MG63 (cell line): ENCODE measurements around the gene MKX. TPM values are rescaled to one million over a fixed set of nuclear protein-coding genes. Genes with fewer than 3 reads are reported as not detected.
A peak's percentile ranks its signal among the peaks of the same experiment; 100 is the strongest.

ENCODE experiments used
- DNase-seq: peaks from one replicate; pipeline ENCODE4 v3.0.0-alpha.2; 2020
- H3K27me3 ChIP-seq: fragments of 250-450 bp; sonication (Bioruptor Pico); 2 replicates; pipeline ENCODE4 v1.5.1; 2020; ENCODE audit warnings: mild to moderate bottlenecking, moderate library complexity
- H3K36me3 ChIP-seq: fragments of 250-450 bp; sonication (Bioruptor Pico); 2 replicates; pipeline ENCODE4 v1.5.1; 2020; ENCODE audit warnings: mild to moderate bottlenecking, moderate library complexity
- H3K4me3 ChIP-seq: fragments of 250-450 bp; sonication (Bioruptor Pico); 2 replicates; pipeline ENCODE4 v1.5.1; 2020; ENCODE audit warnings: mild to moderate bottlenecking, moderate library complexity
- H3K9me3 ChIP-seq: fragments of 250-450 bp; sonication (Bioruptor Pico); 2 replicates; pipeline ENCODE4 v1.5.1; 2020; ENCODE audit warnings: mild to moderate bottlenecking, moderate library complexity
- total RNA-seq: library from RNA; depleted of rRNA; stranded (reverse); fragments of >200 nt; shearing (Covaris generic); gene quantifications from 2 replicates; pipeline ENCODE4 v1.2.3, GENCODE V29; 2014; ENCODE audit warnings: low replicate concordance; rRNA removed

Gene MKX
- total RNA-seq, 1 experiment from 2014 or later, result 33.7 TPM

DNA sequence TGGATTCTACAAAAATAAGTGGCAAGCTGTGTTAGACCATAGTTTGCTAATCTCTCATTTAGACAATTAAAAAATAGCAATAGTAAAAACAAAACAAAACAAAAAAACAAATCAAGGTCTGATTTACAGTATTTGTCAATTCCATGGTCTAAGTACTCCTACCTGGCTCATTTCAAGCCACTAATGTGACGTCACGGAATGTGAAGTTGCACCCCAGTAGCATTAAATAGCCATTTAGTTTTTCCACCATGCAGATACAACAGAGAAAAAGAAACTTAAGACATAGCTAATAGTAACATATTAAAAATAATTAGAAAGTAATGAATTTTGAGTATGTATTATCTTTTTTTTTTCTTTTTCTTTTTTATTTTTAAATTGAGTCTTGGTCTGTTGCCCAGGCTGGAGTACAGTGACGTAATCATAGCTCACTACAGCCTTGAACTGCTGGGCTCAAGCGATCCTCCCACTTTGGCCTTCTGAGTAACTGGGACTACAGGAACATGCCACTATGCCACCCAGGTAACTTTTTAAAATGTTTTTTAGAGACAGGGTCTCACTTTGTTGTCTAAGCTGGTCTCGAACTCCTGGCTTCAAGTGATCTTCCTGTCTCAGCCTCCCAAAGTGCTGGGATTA, 101.2 kb downstream of the MKX start:
- no peaks in the 10 kb centered on the region for H3K27me3 ChIP-seq
- no peak for DNase-seq
- peaks cover 16% of the 10 kb centered on the region for H3K9me3 ChIP-seq
- no peak overlapping the region for H3K4me3 ChIP-seq
- H3K36me3 ChIP-seq, result no peaks in the 10 kb centered on the region

DNA sequence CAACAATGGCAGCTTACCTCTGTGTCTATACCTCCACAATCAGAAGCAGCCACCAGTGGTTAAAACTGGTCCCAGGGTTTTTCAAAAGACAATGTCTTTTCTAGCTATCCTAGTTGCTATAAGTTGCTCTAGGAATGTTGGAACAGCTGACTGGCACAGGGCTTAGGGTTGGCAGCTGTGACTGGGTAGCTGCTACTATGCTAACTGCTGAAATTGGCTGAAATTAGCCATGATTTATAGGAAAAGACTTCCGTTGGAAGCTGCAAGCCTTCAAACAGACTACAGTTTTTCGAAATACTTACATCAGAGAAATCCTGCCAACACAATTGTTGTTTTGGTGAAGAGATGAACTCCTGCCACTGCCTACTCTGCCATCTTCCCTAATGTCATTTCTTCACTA, 102.3 kb downstream of the MKX start:
- Histone ChIP-seq H3K9me3 (peaks cover 16% of the 10 kb centered on the region), H3K27me3 (no peaks in the 10 kb centered on the region), H3K4me3 (no peak overlapping the region), H3K36me3 (no peaks in the 10 kb centered on the region)
- peak; percentile 83 for DNase-seq

DNA sequence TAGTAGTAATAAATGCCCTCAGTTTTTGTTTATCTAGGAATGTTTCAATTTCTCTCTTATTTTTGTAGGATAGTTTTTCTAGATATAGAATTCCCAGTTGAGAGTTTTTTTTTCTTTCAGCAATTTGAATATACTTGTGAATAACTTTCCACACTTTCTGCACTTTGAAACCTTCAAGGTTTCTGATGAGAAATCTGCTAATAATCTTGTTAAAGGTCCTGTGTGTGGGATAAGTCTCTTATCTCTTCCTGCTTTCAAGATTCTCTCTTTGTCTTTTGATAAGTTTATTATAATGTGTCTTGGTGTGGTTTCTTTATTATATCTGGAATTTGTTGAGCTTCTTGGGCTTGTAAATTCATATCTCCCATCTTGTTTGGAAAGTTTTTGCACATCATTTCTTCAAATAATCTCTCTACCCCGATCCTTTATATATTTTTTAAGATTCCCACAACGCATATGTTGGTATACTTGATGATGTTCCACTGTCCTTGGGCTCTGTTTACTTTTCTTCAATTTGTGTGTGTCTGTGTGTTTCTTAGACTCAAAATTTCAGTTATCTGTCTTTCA, 103.5 kb downstream of the MKX start:
- no peaks in the 10 kb centered on the region for H3K36me3 ChIP-seq
- H3K9me3 ChIP-seq, result peaks cover 16% of the 10 kb centered on the region
- no peaks in the 10 kb centered on the region for H3K27me3 ChIP-seq
- DNase-seq, result no peak
- no peak overlapping the region for H3K4me3 ChIP-seq

DNA sequence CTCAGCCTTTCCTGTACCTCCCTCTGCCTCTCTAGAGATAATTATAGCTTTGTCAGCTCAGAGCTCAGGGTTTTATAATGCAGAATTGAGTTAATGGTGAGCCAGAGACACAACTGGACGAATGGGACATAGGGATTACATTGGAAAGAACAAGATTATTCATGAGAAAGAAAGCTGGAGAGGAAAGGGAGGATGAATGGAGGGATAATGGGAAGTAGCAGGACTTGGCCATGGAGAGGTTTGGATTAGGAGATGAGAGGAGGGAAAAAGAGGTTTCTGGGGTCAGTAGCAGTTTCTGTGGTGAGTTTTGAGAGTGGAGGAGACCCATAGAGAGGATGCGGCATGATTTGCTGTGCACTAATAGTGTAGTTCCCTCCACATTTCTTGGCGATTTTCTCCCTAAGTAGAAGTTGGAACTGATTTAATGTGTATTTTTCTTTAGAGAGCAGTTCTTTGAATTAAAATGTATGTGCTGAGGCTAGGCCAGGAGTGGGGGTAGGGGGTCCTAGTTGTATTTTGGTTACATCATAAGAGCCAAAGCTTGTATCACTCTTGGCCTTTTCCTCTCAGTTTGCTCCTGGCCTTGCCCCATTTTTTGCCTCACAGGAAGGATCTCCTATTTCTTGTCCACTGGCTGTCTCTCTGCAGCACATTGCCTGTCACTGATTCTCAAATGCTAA, 107.4 kb downstream of the MKX start:
- Histone ChIP-seq H3K9me3 (peaks cover 20% of the 10 kb centered on the region), H3K4me3 (no peak overlapping the region), H3K27me3 (no peaks in the 10 kb centered on the region), H3K36me3 (no peaks in the 10 kb centered on the region)
- DNase-seq, result no peak

DNA sequence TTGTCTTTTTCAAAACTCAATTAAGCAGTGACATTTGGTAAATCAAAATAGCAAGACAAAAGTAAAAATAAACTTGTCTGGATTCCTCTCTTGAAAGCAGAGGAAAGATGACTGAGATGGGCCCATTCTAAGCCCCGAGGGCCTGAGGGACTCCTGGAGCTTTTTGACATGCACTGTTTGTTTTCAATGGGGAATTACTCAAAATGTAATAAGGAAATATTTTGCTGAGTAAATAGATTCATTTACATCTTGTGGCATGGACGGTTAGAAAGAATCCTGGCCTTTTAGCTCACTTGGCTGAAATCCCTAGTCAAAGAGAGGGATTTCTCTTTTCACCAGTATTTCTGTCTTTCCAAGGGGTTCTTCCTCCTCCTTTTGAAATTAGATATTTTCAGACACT, 108.0 kb downstream of the MKX start:
- no peak overlapping the region for H3K4me3 ChIP-seq

DNA sequence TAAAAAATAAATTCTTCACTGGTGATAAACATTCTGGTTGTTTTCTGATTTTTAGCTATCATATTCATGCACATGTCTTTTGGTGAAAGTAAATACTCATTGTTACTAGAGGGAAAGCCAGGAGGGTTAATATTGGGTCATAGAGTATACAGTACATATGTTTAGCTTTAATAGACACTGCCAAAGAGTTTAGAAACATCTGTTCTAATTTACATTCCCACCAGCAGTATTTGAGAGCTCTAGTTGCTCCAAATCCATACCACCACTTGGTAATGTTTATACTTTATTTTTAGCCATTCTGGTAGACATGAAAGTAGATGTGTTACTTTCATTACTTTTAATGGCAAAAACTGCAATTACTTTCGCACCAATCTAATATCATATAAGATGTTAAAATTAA, 108.8 kb downstream of the MKX start:
- no peak for DNase-seq
- Histone ChIP-seq H3K4me3 (no peak overlapping the region), H3K9me3 (peaks cover 12% of the 10 kb centered on the region), H3K36me3 (no peaks in the 10 kb centered on the region), H3K27me3 (no peaks in the 10 kb centered on the region)

More for the DNA sequence above, 108.0 kb downstream of the MKX start:
- H3K9me3 ChIP-seq, result peaks cover 20% of the 10 kb centered on the region
- no peaks in the 10 kb centered on the region for H3K27me3 ChIP-seq
- peak; percentile 28 for DNase-seq
- H3K36me3 ChIP-seq, result no peaks in the 10 kb centered on the region

DNA sequence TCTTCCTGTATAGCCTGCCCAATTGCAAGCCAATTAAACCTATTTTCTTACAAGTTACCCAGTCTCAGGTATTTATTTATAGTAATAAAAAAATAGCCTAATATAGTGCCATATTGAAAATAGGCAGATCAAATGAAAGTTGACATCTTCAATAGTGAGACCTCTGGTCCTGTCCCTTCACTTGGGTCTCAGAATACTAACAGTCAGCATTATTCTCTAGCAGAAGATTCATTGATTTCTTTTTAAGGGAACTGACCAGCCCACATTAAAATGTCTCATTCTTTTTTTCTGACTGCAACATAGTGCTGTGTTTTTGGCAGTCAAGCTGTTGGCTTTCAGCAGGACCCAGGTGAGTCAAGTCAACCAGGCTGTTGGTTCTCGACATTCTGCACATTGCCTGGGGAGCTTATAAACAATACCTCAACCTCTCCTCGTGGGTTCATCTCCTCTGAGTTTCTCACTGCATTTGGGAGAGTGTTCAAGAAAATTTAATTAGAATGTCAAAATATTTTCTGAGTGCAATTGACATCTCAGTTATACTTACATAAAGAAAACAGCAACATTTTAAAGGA, 109.8 kb downstream of the MKX start:
- peaks cover 4% of the 10 kb centered on the region; the same call in 1 of the 2 replicates for H3K9me3 ChIP-seq
- no peaks in the 10 kb centered on the region for H3K36me3 ChIP-seq
- no peaks in the 10 kb centered on the region for H3K27me3 ChIP-seq
- H3K4me3 ChIP-seq, result no peak overlapping the region
- DNase-seq, result no peak

DNA sequence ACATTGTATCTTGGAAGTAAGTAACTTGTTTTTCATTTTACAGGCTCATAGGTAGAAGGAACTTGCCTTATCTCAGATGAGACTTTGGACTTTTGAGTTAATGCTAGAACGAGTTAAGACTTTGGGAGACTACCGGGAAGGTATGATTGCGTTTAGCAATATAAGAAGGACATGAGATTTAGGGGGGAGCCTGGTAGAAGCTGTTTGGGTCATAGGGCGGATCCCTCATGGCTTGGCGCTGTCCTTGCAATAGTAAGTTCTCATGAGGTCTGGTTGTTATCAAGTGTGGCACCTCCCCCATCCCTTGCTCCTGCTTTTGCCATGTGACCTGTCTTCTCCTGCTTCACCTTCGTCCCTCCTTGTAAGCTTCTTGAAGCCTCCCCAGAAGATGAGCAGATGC, 110.3 kb downstream of the MKX start:
- H3K4me3 ChIP-seq, result no peak overlapping the region
- no peak for DNase-seq
- peaks cover 4% of the 10 kb centered on the region; the same call in 1 of the 2 replicates for H3K9me3 ChIP-seq
- no peaks in the 10 kb centered on the region for H3K36me3 ChIP-seq
- H3K27me3 ChIP-seq, result no peaks in the 10 kb centered on the region

DNA sequence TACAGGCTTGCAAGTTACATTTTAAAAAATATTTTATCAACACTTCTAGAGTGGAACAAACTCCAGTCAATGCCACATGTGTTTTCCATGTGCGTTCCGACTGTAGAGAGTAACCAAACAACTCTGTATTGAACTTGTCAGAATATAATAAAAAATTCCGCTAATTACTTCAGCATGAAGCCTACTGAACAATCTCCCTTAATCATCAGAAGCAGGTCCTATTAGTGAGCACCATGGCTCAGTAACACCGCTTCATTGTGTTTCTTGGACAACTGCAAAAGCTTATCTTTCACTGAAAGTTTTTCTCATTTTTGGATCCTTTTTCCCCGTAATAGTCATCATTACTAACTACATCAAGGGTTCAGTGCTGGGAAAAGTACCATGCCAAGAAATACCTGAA, 117.0 kb downstream of the MKX start:
- DNase-seq, result no peak
- Histone ChIP-seq H3K4me3 (no peak overlapping the region), H3K36me3 (no peaks in the 10 kb centered on the region), H3K9me3 (peaks cover under 1% of the 10 kb centered on the region; the same call in 1 of the 2 replicates), H3K27me3 (no peaks in the 10 kb centered on the region)

DNA sequence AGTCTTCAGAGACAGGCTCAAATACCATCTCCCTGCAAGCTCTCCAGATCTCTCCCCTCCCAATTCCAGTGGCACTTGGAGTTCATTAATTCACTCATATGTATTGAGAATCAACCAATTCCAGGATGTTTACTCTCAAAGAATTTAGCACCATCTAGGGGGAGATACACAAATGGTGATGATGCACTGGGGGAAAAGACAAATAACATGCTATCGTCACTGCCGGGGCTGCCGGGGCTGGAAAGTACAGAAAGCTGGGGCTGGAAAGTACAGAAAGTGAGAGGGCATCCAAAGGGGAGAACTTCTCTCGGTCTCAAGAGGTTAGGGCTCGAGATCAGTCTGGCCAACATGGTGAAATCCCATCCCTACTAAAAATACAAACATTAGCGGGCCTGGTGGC, 118.7 kb downstream of the MKX start:
- H3K36me3 ChIP-seq, result no peaks in the 10 kb centered on the region
- DNase-seq, result no peak
- no peak overlapping the region for H3K4me3 ChIP-seq
- H3K27me3 ChIP-seq, result no peaks in the 10 kb centered on the region
- no peaks in the 10 kb centered on the region for H3K9me3 ChIP-seq

DNA sequence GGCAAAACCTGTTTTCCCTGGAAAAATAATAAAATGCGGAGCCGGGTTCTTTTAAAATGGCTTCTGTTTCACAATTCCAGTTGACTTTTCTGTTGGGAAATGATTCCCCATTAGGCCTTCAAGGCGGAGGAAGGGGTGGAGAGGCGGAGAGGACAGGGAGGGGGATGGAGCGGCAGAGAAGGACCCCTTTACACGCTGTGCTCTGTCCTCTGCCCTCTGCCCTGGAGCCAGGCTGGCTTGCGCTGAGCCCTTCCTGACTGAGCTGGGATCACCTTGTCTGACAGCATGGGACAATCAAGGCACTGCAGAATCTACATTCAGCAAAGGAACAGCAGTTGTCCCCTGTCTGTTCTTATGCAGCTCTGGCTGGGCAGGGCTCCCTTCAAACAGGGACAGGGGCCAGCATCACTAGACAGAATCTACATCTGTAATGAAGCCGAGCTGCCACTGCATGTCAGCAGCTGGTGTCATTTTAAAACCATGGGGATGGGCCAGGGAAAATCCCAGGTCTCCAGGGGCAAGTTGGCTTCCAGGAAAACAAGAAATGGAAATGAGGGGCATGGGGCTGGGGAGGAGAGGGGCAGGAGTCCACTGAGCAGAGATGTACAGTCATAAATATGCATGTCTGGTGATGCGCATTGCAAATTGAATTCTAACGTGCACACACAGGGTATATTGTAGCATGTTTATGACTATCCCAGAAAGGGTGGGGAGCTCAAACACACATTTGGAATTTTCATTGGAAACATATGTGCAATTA, 120.0 kb downstream of the MKX start:
- no peaks in the 10 kb centered on the region for H3K36me3 ChIP-seq
- no peak for DNase-seq

DNA sequence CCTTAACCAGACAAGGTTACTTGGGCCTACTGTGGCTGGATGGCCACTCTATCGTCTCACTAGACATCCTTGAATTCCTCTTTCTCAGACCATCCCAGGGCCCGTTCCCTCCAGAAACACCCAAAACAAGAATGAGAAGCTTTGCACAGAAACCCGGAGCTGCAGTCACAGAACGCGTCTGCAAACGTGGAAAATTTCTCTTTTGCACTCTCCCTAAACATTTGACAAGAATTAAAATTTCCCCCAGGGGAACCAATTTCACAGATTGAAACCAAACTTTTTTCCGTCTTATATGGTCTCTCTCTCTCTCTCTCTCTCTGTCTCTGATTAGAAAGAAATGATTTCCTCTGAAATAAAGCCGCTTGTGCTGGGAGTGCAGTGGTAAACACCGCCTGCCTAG, 120.7 kb downstream of the MKX start:
- H3K4me3 ChIP-seq, result no peak overlapping the region
- DNase-seq, result no peak
- no peaks in the 10 kb centered on the region for H3K9me3 ChIP-seq
- H3K27me3 ChIP-seq, result no peaks in the 10 kb centered on the region
- H3K36me3 ChIP-seq, result no peaks in the 10 kb centered on the region

More for the DNA sequence above, 120.0 kb downstream of the MKX start:
- Histone ChIP-seq H3K9me3 (no peaks in the 10 kb centered on the region), H3K4me3 (no peak overlapping the region), H3K27me3 (no peaks in the 10 kb centered on the region)

Other genes with a start within 250 kb of the MKX start
- gene RAB18, start 241.5 kb downstream of the MKX start, total RNA-seq, result 41.3 and 61.0 TPM in 2 replicates